GM10248 (cell line): ENCODE results near the gene VASH1.

Source experiments
- CTCF ChIA-PET: fragments of 300-600 bp; sonication (Branson Sonifier 250); formaldehyde crosslinking; extraction: SDS; loops from one replicate; lab custom pipeline; 2021; ENCODE audit warnings: antibody characterized with exemption; lab: Yijun Ruan, JAX
- POLR2A ChIA-PET: fragments of 350-650 bp; sonication (Branson Sonifier 250); formaldehyde crosslinking; extraction: SDS; loops from one replicate; lab custom pipeline; 2020; ENCODE audit warnings: antibody characterized with exemption; lab: Yijun Ruan, JAX
- DNase-seq: peaks from one replicate; pipeline ENCODE4 v3.0.0; 2012; ENCODE audit errors: extremely low spot score
- CTCF ChIP-seq: IDR thresholded peaks from 2 replicates; pipeline ENCODE4 v1.5.1; 2012; ENCODE audit warnings: mild to moderate bottlenecking, low read depth; ENCODE audit errors: extremely low read depth, missing control alignments, control extremely low read depth

The VASH1 gene

GRCh38 chr14:76826122-76826521, 64.9 kb downstream of the VASH1 start, which contains the start of gene LRRC74A:
LRRC74A (plus strand) TSS chr14:76826408; CDS start chr14:76826698, 290 bp downstream.
- TF ChIP-seq CTCF, result no peak
- ChIA-PET CTCF (interaction anchor here (1.1 kb wide), 1 partner anchor 12 kb away, joined by 3 read pairs; no protein-coding TSS in a partner anchor), POLR2A (interaction anchor here (0.6 kb wide), 1 partner anchor 15 kb away, joined by 6 read pairs; no protein-coding TSS in a partner anchor)
- no peak for DNase-seq

- no peak for DNase-seq
- ChIA-PET CTCF (interaction anchor here (0.7 kb wide), 1 partner anchor 21 kb away, joined by 3 read pairs; no protein-coding TSS in a partner anchor), POLR2A (no interaction called here)
- TF ChIP-seq CTCF, result no peak
These were observed 66.5 kb downstream of the VASH1 start for GRCh38 chr14:76827696-76828296.

- CTCF ChIA-PET, result no interaction called here
- no peak for DNase-seq
- TF ChIP-seq CTCF, result no peak
- POLR2A ChIA-PET, result no interaction called here
These were observed 67.2 kb downstream of the VASH1 start for GRCh38 chr14:76828339-76829012.

- no peak for TF ChIP-seq CTCF
- ChIA-PET POLR2A (no interaction called here), CTCF (no interaction called here)
- DNase-seq, result no peak
These were observed 67.7 kb downstream of the VASH1 start for GRCh38 chr14:76829013-76829365.

GRCh38 chr14:76829650-76830421, 68.6 kb downstream of the VASH1 start:
- CTCF ChIA-PET, result no interaction called here
- no peak for TF ChIP-seq CTCF
- no peak for DNase-seq
- POLR2A ChIA-PET, result no interaction called here

GRCh38 chr14:76830556-76830955, 69.3 kb downstream of the VASH1 start:
- no peak for DNase-seq
- POLR2A ChIA-PET, result no interaction called here
- TF ChIP-seq CTCF, result no peak
- CTCF ChIA-PET, result interaction anchor here (1.0 to 1.2 kb wide), 3 partner anchors 14 to 240 kb away, joined by 3 to 4 read pairs (median 3); no protein-coding TSS in a partner anchor
